Measurements from ENCODE around the gene STX18.
"Not testable (repeated sequence)": the region's sequence is repeated elsewhere in the genome, so short reads cannot be mapped to it uniquely, and the experiment has no call there.

Gene STX18

DNA sequence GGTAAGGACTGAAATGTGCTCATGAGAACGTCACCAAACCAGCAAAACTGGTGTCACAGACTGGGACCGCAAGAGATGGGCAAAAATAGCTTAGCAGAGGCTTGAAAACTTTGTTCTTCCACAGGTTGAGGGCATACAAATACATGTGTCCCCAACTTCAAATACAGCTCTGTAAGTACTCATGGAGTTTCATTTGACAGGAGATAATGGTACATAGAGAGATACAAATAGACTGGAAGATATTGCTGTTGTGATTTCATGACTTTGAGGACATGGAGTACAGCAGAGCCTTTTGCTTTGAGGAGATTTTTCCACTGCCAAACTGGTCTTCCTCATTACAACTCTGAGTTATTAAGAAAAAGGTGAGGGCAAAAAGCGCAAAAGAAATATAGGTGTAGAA is 70.7 kb downstream of the STX18 start:
- TF ChIP-seq, protein P1, sequence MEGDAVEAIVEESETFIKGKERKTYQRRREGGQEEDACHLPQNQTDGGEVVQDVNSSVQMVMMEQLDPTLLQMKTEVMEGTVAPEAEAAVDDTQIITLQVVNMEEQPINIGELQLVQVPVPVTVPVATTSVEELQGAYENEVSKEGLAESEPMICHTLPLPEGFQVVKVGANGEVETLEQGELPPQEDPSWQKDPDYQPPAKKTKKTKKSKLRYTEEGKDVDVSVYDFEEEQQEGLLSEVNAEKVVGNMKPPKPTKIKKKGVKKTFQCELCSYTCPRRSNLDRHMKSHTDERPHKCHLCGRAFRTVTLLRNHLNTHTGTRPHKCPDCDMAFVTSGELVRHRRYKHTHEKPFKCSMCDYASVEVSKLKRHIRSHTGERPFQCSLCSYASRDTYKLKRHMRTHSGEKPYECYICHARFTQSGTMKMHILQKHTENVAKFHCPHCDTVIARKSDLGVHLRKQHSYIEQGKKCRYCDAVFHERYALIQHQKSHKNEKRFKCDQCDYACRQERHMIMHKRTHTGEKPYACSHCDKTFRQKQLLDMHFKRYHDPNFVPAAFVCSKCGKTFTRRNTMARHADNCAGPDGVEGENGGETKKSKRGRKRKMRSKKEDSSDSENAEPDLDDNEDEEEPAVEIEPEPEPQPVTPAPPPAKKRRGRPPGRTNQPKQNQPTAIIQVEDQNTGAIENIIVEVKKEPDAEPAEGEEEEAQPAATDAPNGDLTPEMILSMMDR (IDR thresholded peaks at IDR 0.05; ENCODE audit: borderline replicate concordance, insufficient read depth, low read depth, low read length) = no peak
- no peak overlapping the region for H3K4me3 ChIP-seq (ENCODE audit: low read depth, low read length)

DNA sequence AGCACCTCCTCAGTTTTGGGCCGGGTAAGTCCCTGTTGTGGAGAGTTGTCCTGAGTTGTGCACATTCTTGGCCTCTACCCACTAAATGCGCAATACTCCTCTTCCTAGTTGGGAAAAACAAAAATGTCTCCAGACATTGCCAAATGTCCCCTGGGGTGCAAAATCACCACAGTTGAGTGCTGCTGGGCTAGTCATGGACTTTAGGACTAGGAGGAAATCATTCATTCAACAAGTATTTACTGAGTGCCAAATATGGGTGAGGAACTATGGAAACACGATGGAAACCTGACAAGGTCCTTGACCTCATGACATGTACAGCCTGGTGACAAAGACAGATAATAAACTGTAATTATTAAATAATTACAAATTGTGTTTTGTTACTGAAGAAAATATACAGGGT is 71.6 kb downstream of the STX18 start:
- TF ChIP-seq, protein P1 (IDR thresholded peaks at IDR 0.05; ENCODE audit: borderline replicate concordance, insufficient read depth, low read depth, low read length) = no peak

DNA sequence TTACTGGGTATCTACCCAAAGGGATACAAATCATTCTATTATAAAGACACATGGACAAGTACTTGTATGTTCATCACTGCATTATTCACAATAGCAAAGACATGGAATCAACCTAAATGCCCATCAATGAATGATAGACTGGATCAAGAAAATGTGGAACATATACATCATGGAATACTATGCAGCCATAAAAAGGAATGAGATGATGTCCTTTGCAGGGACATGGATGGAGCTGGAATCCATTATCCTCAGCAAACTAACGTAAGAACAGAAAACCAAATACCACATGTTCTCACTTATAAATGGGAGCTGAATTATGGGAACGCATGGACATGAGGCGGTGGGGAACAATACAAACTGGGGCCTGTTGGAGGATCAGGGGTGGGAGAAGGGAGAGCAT is 76.6 kb downstream of the STX18 start:
- not testable (repeated sequence) for H3K4me3 ChIP-seq (ENCODE audit: low read depth, low read length)

More for the DNA sequence above, 71.6 kb downstream of the STX18 start:
- no peak overlapping the region for H3K4me3 ChIP-seq (ENCODE audit: low read depth, low read length)

DNA sequence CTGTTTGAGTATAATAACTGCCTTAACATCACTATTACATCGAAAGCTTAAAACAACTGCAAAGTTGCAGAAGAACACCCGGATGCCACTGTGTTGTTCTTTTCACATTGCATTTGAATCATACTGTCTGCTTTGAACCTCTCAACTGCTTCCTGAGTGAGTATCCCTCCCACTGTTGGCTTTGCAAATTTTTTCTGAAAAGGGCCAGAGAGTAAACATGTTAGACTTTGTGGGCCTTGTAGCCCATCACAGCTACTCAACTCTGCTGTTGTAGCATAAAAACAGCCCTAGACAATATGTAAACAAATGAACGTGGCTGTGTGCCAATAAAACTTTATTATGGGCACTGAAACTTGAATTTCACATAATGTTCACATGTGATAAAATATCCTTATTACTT is 78.9 kb downstream of the STX18 start:
- H3K4me3 ChIP-seq (ENCODE audit: low read depth, low read length) = no peak overlapping the region
- TF ChIP-seq, protein P1 (IDR thresholded peaks at IDR 0.05; ENCODE audit: borderline replicate concordance, insufficient read depth, low read depth, low read length) = no peak

DNA sequence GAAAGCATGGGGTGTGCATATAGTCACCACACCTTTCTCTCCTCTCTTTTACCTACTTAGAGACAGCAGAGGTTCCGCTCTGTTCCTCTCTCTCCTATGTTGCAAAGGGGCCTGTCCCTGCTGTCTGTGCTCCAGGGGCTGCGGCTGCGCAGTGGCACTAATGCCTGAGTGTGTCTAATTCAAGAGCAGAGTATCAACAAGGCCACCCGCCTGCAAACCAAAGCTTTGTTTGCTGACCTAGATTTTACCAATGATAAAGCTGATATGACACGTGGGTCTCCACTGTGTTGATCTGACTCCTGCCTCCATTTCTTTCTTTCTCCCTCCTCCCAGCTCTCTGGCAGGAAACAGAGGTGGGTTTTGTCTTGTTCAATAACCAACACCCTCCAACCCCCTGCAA is 80.0 kb downstream of the STX18 start:
- TF ChIP-seq, protein P1 (IDR thresholded peaks at IDR 0.05; ENCODE audit: borderline replicate concordance, insufficient read depth, low read depth, low read length) = no peak
- H3K4me3 ChIP-seq (ENCODE audit: low read depth, low read length) = no peak overlapping the region

DNA sequence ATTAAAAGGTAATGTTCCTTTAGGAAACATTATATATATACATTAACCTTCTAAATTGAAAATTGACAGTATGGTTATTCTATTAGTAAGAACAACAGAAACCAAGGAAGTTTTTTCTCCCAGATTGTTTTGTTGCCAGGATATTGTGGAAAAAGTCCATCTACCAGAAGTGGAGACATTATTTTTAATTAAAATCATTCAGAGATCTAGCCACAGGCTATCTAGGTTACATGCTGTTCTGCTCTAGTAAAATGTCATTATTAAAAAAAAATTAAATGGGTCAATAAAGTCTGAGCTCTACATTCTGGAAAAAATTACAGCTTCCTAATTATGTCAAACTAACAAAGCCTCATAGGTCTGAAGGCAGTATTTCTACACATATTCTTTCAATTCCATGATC is 80.7 kb downstream of the STX18 start:
- TF ChIP-seq, protein P1 (IDR thresholded peaks at IDR 0.05; ENCODE audit: borderline replicate concordance, insufficient read depth, low read depth, low read length) = no peak
- no peak overlapping the region for H3K4me3 ChIP-seq (ENCODE audit: low read depth, low read length)

DNA sequence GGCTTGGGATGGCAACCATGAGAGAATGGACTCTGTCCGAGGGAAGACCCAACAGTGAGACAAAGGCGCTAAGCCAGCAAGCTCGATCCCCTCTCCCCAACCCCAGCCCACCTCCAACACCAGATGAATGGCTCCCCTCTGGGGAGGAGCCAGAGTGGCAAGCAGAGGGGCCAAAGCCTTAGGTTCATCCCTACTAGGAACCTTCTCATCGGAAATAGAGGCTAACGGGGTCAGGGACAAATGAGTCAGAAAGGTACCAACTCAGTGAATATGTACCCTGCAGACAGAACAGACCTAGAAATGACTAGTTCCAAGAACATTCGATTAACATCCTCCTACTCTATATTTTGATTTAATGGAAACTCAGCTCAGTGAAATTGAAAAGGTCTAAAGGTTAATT is 81.1 kb downstream of the STX18 start:
- TF ChIP-seq, protein P1 (IDR thresholded peaks at IDR 0.05; ENCODE audit: borderline replicate concordance, insufficient read depth, low read depth, low read length) = no peak

DNA sequence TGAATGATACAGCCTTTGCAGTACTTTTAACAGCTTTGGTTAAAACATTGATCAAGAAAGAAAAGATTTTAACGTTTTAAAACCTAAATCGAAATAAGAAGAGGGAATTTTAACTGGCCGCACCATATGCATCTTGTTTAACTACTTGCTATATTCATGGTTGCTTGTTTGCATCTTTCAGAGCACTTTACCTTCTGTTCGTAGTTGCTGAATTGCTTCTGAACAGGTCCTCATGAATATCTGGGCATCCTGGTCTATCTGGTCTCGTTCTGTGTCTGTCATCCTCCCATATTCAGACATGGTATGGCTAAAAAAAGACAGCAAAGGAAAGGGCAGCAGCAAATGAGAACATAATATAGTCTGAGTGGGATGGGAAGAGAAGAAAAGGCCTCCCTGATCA is 82.7 kb downstream of the STX18 start:
- TF ChIP-seq, protein P1 (IDR thresholded peaks at IDR 0.05; ENCODE audit: borderline replicate concordance, insufficient read depth, low read depth, low read length) = no peak
- H3K4me3 ChIP-seq (ENCODE audit: low read depth, low read length) = no peak overlapping the region

More for the DNA sequence above, 81.1 kb downstream of the STX18 start:
- no peak overlapping the region for H3K4me3 ChIP-seq (ENCODE audit: low read depth, low read length)

Measured in GM12875 (cell line).